Measurements from ENCODE around the gene CR1L.

The CR1L gene

DNA sequence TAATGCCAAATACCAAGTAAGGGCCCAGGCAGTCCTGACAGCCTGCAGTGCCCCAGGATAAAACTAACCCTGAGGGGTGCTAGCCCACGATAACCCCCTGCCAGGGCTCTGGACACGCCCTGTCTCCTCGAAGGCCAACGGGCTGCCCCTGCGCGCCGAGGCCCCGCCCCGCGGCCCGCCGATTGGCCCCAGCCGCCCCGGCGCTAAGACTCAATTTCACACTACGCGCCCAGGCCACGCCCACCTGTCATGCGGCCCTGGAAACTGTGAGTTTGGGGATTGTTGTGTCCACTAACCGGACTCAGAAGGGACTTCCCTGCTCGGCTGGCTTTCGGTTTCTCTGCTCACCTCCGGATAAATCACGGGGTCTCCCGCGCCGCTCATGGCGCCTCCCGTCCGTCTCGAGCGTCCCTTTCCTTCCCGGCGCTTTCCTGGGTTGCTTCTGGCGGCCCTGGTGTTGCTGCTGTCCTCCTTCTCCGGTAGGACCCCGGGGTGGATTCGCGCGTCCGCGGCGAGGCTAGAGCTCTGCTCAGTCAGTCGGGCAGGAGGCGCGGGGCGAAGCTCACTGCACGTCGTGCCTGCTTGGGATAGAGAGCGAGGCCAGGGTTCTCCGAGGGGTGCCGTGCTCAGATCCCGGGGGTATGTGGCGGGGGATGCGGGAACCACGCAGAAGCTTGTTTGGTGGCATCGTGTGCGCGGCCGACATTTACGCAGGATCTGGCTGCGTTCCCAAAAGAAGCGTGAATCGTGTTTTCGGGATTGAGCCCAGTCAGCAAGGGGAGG lies at the start of gene CR1L:
CR1L (plus strand) TSS at position 282 of the 783 bp plus-strand sequence; CDS start at position 383, 101 bp downstream.
- TF ChIP-seq YY1 (IDR thresholded peaks at IDR 0.05; ENCODE audit: low read depth) (no peak), NFIC (IDR thresholded peaks at IDR 0.05) (no peak), REST (IDR thresholded peaks at IDR 0.05; ENCODE audit: low read depth) (no peak), ZBTB7A (IDR thresholded peaks at IDR 0.05; ENCODE audit: low read depth) (no peak), TCF12 (IDR thresholded peaks at IDR 0.05; ENCODE audit: low read depth) (no peak), USF1 (IDR thresholded peaks at IDR 0.05) (0 out of 2 replicates have a peak, but pooled peaks have one; percentile 7)
- TF ChIP-seq, protein P1, sequence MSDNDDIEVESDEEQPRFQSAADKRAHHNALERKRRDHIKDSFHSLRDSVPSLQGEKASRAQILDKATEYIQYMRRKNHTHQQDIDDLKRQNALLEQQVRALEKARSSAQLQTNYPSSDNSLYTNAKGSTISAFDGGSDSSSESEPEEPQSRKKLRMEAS (IDR thresholded peaks at IDR 0.05), result peak; percentile 85

- no peak for TF ChIP-seq CREB1 (IDR thresholded peaks at IDR 0.05; ENCODE audit: low read depth)
- no peak for TF ChIP-seq TAF1 (IDR thresholded peaks at IDR 0.05; ENCODE audit: low read depth)
- no peak for TF ChIP-seq EP300 (IDR thresholded peaks at IDR 0.05; ENCODE audit: borderline replicate concordance)
- no peak for TF ChIP-seq EGR1 (IDR thresholded peaks at IDR 0.05)
- TF ChIP-seq USF1 (IDR thresholded peaks at IDR 0.05), result no peak
- no peak for TF ChIP-seq TEAD4 (IDR thresholded peaks at IDR 0.05)
- no peak for TF ChIP-seq ZBTB7A (IDR thresholded peaks at IDR 0.05; ENCODE audit: low read depth)
- no peak for TF ChIP-seq FOXM1 (IDR thresholded peaks at IDR 0.05; ENCODE audit: borderline replicate concordance, low read depth)
- TF ChIP-seq YY1 (IDR thresholded peaks at IDR 0.05; ENCODE audit: low read depth), result no peak
- no peak for TF ChIP-seq TCF12 (IDR thresholded peaks at IDR 0.05; ENCODE audit: low read depth)
- TF ChIP-seq REST (IDR thresholded peaks at IDR 0.05; ENCODE audit: low read depth), result no peak
- TF ChIP-seq RAD21 (IDR thresholded peaks at IDR 0.05; ENCODE audit: low read depth), result no peak
- TF ChIP-seq, protein P1 (IDR thresholded peaks at IDR 0.05), result no peak
These were observed 41.2 kb upstream of the CR1L start for GRCh38 chr1:207603777-207604176.

DNA sequence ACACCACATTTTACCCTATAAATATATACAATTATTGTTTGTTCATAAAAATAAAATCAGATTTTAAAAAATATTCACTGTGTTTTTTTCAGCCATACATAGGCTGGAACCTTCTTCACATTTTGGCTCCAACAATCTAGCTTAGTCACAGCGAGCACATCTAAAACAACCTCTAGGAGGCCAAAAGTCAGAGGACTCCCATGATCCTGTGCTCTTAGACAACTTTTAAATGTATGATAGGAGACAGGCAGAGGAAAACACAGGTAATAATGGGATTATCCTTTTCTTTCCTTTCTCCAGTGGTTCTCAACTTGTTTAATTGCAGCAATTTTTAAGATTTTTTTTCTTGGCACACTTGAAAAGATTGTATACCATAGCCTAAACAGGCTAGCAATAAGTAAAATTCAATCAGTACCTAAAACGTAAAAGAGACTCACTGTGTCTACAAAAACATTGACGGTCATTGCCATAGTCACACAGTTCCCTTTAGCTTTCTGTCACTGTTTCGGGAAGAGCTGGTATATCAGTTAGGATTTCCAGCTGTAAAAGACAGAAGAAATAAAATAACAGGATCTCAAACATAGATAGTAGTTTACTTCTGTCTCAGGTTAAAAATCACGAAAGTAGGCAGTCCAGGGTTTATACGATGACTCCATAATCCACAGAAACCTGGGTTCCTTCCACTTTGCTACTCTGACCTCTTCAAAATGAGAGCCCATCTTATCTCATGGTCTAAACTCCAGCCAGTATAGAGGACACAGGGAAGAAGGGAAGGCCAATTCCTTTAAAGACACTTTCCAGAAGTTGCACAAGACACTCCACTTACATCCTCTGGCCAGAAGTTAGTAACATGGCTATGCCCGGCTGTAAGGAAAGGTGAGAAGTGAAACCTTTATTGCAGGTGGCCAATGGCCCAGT lies 39.2 kb upstream of the CR1L start:
- TF ChIP-seq NFIC (IDR thresholded peaks at IDR 0.05) (no peak), CEBPB (IDR thresholded peaks at IDR 0.05) (no peak), RAD21 (IDR thresholded peaks at IDR 0.05; ENCODE audit: low read depth) (no peak), YY1 (IDR thresholded peaks at IDR 0.05; ENCODE audit: low read depth) (no peak), EGR1 (IDR thresholded peaks at IDR 0.05) (no peak), TEAD4 (IDR thresholded peaks at IDR 0.05) (no peak), REST (IDR thresholded peaks at IDR 0.05; ENCODE audit: low read depth) (no peak), FOXM1 (IDR thresholded peaks at IDR 0.05; ENCODE audit: borderline replicate concordance, low read depth) (no peak), TCF12 (IDR thresholded peaks at IDR 0.05; ENCODE audit: low read depth) (no peak), TAF1 (IDR thresholded peaks at IDR 0.05; ENCODE audit: low read depth) (no peak), USF1 (IDR thresholded peaks at IDR 0.05) (no peak), ZBTB7A (IDR thresholded peaks at IDR 0.05; ENCODE audit: low read depth) (no peak), CREB1 (IDR thresholded peaks at IDR 0.05; ENCODE audit: low read depth) (no peak), EP300 (IDR thresholded peaks at IDR 0.05; ENCODE audit: borderline replicate concordance) (no peak)
- TF ChIP-seq, protein P1 (IDR thresholded peaks at IDR 0.05), result no peak
